OCI-LY7 (cell line): ENCODE measurements around the gene GRHL1.

ENCODE experiments used
- EZH2phosphoT487 ChIP-seq: fragments of 200-600 bp; sonication (generic); IDR thresholded peaks from 2 replicates; pipeline ENCODE4 v1.6.1; 2018; ENCODE audit warnings: low read depth, borderline replicate concordance, mild to moderate bottlenecking, mixed run types, antibody characterized with exemption, low read length, moderate library complexity, mixed read lengths
- TF ChIP-seq, protein P1 (sequence below): fragments of 200-600 bp; sonication (generic); conservative IDR thresholded peaks from 2 replicates; pipeline ENCODE4 v1.5.1; 2014; ENCODE audit warnings: mild to moderate bottlenecking, antibody characterized with exemption, low read length, moderate library complexity, mixed read lengths

DNA sequence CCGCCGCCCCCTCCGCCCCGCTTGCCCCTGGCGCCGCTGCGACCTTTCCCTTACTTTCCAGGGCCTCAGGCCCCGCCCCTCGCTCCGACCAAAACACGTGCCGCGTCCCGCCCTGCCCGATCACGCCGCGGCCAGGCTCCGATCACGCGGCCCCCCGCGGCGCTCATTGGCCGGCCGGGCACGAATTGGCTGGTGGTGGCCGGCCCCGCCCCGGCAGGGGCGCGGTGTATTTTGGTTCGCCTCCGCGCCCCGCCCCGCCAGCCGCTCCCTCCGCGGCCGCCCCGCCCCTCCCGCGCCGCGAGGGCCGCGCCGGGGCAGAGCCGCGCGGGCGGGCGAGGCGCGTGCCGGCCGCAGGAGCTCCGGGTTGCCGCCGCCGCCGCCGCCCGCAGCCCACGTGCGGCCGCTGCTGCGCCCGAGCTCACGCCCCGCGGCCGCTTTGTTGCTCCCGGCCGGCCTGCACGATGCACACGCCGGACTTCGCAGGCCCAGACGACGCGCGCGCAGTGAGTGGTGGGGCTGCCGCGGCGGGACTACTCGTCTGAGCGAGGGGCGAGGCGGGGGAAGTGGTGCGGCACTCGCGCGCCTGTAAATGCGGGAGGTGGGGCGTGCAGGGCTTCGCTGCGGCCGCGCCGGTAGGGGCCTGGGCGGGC lies 91.9 kb downstream of the GRHL1 start, which contains the start of gene KLF11:
- TF ChIP-seq, protein P1, sequence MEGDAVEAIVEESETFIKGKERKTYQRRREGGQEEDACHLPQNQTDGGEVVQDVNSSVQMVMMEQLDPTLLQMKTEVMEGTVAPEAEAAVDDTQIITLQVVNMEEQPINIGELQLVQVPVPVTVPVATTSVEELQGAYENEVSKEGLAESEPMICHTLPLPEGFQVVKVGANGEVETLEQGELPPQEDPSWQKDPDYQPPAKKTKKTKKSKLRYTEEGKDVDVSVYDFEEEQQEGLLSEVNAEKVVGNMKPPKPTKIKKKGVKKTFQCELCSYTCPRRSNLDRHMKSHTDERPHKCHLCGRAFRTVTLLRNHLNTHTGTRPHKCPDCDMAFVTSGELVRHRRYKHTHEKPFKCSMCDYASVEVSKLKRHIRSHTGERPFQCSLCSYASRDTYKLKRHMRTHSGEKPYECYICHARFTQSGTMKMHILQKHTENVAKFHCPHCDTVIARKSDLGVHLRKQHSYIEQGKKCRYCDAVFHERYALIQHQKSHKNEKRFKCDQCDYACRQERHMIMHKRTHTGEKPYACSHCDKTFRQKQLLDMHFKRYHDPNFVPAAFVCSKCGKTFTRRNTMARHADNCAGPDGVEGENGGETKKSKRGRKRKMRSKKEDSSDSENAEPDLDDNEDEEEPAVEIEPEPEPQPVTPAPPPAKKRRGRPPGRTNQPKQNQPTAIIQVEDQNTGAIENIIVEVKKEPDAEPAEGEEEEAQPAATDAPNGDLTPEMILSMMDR: no peak
- TF ChIP-seq EZH2phosphoT487: no peak
